Body of pancreas (tissue), 4 donors: ENCODE measurements around the gene TUT7. TPM values are rescaled to one million over a fixed set of nuclear protein-coding genes. Genes with fewer than 3 reads are reported as not detected.

Experiments
- ATAC-seq: fragments of 150-250 bp; one replicate; pipeline ENCODE4 v1.9.1; 2016
- DNase-seq, 4 donors: peaks; one replicate each; pipeline ENCODE4 v3.0.0-alpha.2; 2019
- H3K27ac ChIP-seq, 4 donors: fragments of 200-600 bp; sonication (generic); 1 replicate in 3 of 4; 2 replicates in 1 of 4; pipeline versions ENCODE4 v1.5.1 to v1.6.1; 2016 to 2019; ENCODE audit warnings: mild to moderate bottlenecking in 1 of 4, mixed read lengths in 1 of 4, moderate library complexity in 1 of 4
- H3K27me3 ChIP-seq, 2 donors: fragments of 200-600 bp; sonication (generic); one replicate each; pipeline ENCODE4 v1.6.0; 2016; ENCODE audit warnings: mild to moderate bottlenecking in 1 of 2
- H3K36me3 ChIP-seq, 2 donors: fragments of 200-600 bp; sonication (generic); replicated peaks in 1 of 2; 2 replicates each; pipeline ENCODE4 v1.5.1; 2016; ENCODE audit warnings: low read depth in 2 of 2; ENCODE audit not compliant: insufficient read depth in 1 of 2
- H3K4me1 ChIP-seq: fragments of 200-600 bp; sonication (generic); one replicate; pipeline ENCODE4 v1.6.0; 2016
- H3K4me3 ChIP-seq, 2 donors: fragments of 200-600 bp; sonication (generic); 1 replicate in 1 of 2; 2 replicates in 1 of 2; pipeline ENCODE4 v1.5.1; 2016 to 2019
- H3K9me3 ChIP-seq, 3 donors: fragments of 200-600 bp; sonication (generic); 1 replicate in 2 of 3; 2 replicates in 1 of 3; pipeline ENCODE4 v1.5.1; 2016
- CTCF ChIP-seq, 7 experiments: fragments of 450-650 bp in 4 of 7; fragments of 200-600 bp in 3 of 7; sonication (generic) in 3 of 7; IDR thresholded peaks; one replicate each; pipeline ENCODE4 v1.5.1; 2016 to 2019; ENCODE audit warnings: antibody characterized with exemption in 7 of 7
- POLR2A ChIP-seq, 3 donors: fragments of 450-650 bp; IDR thresholded peaks; one replicate each; pipeline ENCODE4 v1.6.1; 2016; ENCODE audit warnings: antibody characterized with exemption in 3 of 3, mild to moderate bottlenecking in 2 of 3
- WGBS, 2 donors: methylation state at CpG; one replicate each; pipeline ENCODE4 v1.1.5; 2017; 5-methylcytosine and 5-hydroxymethylcytosine counted together
- intact Hi-C: fragments of 100-400 bp; cut with DNase I; formaldehyde crosslinking; loops from one replicate; pipeline ENCODE4 v1.15.1; 2023
- total RNA-seq, 2 donors: library from RNA; depleted of rRNA; stranded (reverse); fragments of >200 nt; gene quantifications; one replicate each; pipeline ENCODE4 v1.1.0, GENCODE V29; 2016

Gene TUT7
- total RNA-seq, 2 donors from 2014 or later, result 24.4 to 60.3 TPM

GRCh38 chr9:86286278-86286677 lies 67.9 kb downstream of the TUT7 start:
- no peaks in the 10 kb centered on the region for H3K27me3 ChIP-seq
- peaks cover 9% of the 10 kb centered on the region for H3K4me1 ChIP-seq
- no peaks in the 10 kb centered on the region for H3K36me3 ChIP-seq
- H3K27ac ChIP-seq, result no peak overlapping the region
- no peak for ATAC-seq
- TF ChIP-seq CTCF (IDR thresholded peaks at IDR 0.05) (no peak), POLR2A (IDR thresholded peaks at IDR 0.05) (no peak)
- intact Hi-C loops, result no loop called here
- H3K4me3 ChIP-seq, result no peak overlapping the region
- DNase-seq, result no peak
- 35 to 60% methylated on average over 3 of the region's 3 CpGs for WGBS, 2 donors
- H3K9me3 ChIP-seq, result no peaks in the 10 kb centered on the region

- H3K9me3 ChIP-seq, result no peaks in the 10 kb centered on the region
- WGBS, 2 donors, result 49 to 63% methylated on average over 2 of the region's 2 CpGs
- H3K36me3 ChIP-seq, result no peaks in the 10 kb centered on the region
- TF ChIP-seq CTCF (IDR thresholded peaks at IDR 0.05) (no peak), POLR2A (IDR thresholded peaks at IDR 0.05) (no peak)
- intact Hi-C loops, result no loop called here
- no peak for ATAC-seq
- peaks cover 19% of the 10 kb centered on the region for H3K4me1 ChIP-seq
- no peak for DNase-seq
- H3K27me3 ChIP-seq, result no peaks in the 10 kb centered on the region
- H3K4me3 ChIP-seq, result no peak overlapping the region
- H3K27ac ChIP-seq, result no peak overlapping the region
These were observed 68.9 kb downstream of the TUT7 start for GRCh38 chr9:86285261-86285660.

DNA sequence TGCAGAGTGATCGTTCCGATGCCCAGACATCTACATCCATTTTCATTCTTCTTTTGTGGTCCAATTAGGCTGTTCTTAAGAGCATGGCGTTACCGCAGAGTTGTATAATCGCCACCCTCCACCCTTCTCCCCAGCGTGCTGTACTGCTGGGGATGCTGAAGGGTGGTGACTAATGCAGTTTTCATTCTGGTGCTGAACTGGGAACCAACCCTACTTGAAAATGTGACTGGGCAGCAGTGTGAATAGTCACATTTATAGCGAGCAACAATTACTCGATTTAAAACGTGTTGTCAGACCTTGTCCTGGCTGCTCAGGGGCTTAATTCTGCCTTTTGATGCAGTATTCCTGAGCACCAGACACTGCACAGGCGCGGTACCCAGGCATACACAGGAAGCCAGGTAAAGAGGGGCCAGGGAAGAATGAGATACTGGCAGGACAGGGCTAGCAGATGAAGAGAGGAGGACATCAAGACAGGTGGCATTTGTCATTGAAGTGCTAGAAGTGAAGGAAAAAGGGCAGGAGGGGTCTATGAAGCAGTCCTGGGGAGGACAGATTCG lies 71.2 kb downstream of the TUT7 start:
- intact Hi-C loops, result no loop called here
- H3K27me3 ChIP-seq, result no peaks in the 10 kb centered on the region
- peak overlapping the region; percentile 79 to 98 (median 94) for H3K27ac ChIP-seq
- no peaks in the 10 kb centered on the region for H3K36me3 ChIP-seq
- H3K9me3 ChIP-seq, result no peaks in the 10 kb centered on the region
- no peak for DNase-seq
- peaks cover 34% of the 10 kb centered on the region for H3K4me1 ChIP-seq
- ATAC-seq, result peak; percentile 27
- WGBS, 2 donors, result 8 to 11% methylated on average over 11 to 12 of the region's 12 CpGs
- TF ChIP-seq POLR2A (IDR thresholded peaks at IDR 0.05), result no peak
- TF ChIP-seq CTCF (IDR thresholded peaks at IDR 0.05), result no peak
- H3K4me3 ChIP-seq, result peak overlapping the region; percentile 73 to 96

DNA sequence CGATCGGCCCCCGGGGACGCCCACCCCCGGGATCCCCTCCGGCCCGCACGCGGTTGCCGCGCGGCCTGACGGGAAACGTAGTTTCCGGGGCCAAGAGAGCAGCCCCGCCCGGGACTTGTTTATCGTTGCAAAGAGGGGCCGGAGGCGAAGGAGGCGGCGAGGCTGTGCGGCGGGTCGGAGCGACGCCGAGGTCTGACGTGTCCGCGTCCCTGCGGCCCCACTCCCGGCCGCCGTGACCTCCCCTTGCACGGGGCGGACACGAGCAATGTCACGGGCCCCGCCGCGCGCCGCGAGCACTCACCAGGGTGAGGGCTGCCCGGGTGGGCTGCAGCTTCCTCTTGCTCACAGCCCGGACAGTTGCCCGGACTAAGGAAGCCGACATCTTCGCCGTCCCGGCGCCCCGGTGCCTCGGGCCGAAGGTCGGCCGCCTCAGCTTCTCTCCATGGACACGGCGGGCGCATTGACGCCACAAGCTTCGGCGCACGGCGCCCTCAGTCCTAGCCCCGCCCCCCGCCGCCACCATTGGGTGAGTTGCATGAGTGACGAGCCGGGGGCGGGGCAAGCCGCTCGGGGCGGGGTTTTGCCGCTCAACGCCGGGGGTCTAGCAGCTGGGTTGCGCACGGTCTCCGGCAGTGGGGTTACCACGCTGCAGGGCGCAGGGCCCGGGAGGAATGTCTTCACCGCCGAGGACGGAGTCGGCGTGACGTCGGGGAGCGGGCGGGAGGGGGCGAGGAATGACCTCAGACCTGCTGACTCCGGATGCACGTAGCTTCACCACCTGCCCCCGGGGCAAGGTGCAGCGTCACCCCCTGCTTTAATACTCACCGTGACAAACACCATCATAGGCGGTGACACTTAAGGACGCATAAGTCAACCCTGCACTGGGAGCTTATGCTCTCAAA lies 71.9 kb downstream of the TUT7 start, which contains the start of gene ISCA1:
ISCA1 (minus strand) TSS at position 462 of the 902 bp plus-strand sequence; CDS start at position 382, 80 bp downstream.
- H3K27ac ChIP-seq, result peak within 1 kb of the TSS; percentile 79 to 98 (median 94)
- intact Hi-C loops, result no loop called here
- ATAC-seq (peak; percentile 93), DNase-seq (peak; percentile 97 to 99 (median 97))
- no peaks in the 10 kb centered on the region for H3K36me3 ChIP-seq
- no peak for TF ChIP-seq CTCF (IDR thresholded peaks at IDR 0.05)
- TF ChIP-seq POLR2A (IDR thresholded peaks at IDR 0.05), result peak; percentile 91 to 95 (median 93)
- 0% methylated on average over 5 to 84 of the region's 101 CpGs for WGBS, 2 donors
- peak within 1 kb of the TSS; percentile 73 to 96 for H3K4me3 ChIP-seq
- no peaks in the 10 kb centered on the region for H3K27me3 ChIP-seq
- H3K4me1 ChIP-seq, result peaks cover 34% of the 10 kb centered on the region
- no peaks in the 10 kb centered on the region for H3K9me3 ChIP-seq
